ENCODE measurements around the gene PITPNC1.
"Not testable (repeated sequence)": the region's sequence is repeated elsewhere in the genome, so short reads cannot be mapped to it uniquely, and the experiment has no call there.

Gene PITPNC1

DNA sequence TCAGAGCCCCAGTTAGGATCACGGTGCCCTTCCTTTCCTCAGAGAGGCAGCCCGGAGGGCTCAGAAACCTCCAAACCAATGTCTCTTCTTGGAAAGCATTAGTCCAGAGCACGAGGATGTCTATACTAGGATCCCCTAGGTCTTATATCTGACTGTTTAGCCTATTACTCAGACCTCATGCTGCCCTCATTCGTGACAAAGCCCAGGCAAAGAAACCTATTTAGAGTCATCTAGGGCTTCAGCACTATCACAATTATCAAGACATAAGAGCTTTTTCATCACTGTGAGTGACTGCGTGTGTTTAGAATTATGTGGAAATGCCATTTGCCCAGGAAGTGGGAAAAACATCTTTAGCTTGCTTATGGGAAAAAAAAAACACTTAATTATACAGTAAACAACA lies 180.8 kb downstream of the PITPNC1 start:
- DNase-seq = peak; percentile 45

DNA sequence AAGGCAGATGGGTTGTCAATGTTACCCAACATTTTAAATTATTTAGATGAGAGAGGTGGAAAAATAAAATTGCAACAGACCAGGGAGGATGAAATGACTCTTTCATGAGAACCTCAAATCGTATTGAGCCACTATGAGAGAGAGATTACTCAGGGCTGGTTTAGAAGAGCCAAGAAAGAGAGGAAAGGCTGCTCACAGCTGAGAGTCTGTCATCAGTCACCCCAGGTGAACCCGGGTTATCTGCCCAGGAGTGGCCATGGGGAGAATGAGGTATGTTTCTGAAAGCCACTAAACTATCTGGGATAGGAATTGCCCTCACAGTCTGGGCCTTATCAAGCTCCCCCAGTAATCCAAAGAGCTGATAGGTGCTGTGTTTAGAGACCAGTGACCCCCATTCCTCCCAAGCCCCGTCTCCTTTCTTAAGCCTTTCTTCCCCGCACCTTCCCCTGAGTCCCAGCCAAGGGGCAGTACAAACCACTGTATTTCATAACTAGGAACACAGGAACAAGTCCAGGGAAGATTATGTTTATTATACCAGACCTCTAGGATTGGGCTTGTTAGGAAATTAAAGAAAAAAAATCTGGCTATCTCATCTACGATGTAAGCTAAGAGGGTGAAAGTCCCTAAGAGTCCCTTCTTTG lies 181.8 kb downstream of the PITPNC1 start:
- peak; percentile 15 for DNase-seq

DNA sequence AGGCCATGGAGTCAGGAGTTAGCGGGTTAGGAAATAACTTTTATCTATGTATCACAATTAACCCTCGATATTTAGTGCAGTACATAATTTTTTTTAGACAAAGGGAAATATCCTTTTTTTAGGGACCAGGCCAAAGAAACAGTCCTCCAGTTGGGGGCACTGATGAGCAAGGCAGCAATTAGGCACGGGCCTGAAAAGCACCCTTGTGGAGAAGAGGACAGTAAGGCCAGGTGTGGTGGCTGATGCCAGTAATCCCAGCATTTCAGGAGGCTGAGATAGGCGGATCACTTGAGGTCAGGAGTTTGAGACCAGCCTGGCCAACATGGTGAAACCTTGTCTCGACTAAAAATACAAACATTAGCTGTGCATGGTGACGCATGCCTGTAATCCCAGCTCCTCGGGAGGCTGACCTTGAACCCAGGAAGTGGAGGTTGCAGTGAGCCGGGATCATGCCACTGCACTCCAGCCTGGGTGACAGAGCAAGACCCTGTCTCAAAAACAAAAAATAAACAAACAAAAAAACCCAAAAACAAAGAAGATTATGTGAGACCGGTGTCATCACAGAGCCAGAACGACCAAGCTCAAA lies 182.4 kb downstream of the PITPNC1 start:
- no peak for DNase-seq

DNA sequence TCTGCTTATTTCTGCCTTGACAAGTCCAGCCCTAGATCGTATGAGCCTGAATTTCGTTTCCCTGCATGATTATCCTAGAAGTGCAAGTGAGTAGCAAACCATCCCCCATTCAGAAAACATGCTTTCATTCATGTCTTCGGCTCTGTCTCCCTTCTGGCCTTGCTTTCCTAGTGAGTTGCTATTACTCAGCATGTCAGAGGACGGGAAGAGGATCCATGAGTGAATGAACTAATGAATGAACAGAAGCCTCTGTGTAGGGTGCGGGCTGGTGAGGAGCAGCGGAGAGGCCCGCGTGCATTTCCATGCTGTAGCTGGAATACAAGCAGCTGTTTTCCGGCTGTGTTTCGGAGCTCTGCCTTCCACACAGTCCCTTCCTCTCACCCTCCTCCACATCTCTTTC lies 184.9 kb downstream of the PITPNC1 start:
- DNase-seq = peak; percentile 31

DNA sequence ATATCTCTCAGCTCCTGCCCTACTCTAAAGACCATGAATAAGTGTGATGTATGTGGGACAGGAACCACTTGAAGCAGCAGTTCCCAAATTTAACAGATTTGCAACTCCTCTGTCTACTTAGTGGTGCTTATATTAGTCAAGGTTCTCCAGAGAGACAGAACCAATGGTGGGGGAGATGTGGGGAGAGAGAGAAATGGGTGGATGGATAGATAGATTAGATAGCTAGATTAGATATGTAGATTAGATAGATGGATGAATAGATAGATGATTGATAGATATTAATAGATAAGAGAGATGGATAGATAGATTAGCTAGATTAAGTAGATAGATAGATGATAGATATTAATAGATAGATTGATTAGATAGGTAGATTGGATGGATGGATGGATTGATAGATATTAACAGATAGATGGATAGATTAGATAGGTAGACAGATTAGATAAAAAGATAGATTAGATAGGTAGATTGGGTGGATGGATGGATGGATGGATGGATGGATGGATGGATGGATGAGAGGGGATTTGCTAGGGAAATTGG lies 186.7 kb downstream of the PITPNC1 start:
- no peak for DNase-seq

DNA sequence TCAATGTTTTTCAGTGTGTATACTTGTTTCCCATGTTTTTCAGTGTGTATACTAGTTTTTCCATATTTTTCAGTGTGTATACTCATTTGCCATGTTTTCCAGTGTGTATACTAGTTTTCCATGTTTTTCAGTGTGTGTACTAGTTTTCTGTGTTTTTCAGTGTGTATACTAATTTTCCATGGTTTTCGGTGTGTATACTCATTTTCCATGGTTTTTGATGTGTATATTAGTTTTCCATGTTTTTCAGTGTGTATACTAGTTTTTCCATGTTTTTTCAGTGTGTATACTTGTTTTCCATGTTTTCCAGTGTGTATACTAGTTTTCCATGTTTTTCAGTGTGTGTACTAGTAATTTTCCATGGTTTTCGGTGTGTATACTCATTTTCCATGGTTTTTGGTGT lies 188.0 kb downstream of the PITPNC1 start:
- no peak for DNase-seq

DNA sequence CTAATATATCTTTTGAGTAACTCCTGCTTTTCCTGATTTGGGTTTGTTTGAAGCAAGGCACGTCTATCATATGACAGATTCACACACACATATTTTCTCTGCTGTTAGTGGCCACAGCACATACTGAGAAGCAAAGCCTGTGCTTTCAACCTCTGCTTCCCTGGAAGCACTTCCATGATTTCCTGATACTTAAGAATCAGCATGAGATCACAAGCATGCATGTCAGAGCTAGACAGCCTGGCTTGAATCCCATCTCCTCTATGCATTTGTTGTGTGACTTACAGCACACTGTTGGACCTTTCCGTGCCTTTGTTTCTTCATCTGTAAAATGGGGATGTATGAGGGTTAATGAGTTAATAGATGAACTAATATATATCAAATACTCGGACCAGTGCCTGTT lies 189.6 kb downstream of the PITPNC1 start:
- no peak for DNase-seq

DNA sequence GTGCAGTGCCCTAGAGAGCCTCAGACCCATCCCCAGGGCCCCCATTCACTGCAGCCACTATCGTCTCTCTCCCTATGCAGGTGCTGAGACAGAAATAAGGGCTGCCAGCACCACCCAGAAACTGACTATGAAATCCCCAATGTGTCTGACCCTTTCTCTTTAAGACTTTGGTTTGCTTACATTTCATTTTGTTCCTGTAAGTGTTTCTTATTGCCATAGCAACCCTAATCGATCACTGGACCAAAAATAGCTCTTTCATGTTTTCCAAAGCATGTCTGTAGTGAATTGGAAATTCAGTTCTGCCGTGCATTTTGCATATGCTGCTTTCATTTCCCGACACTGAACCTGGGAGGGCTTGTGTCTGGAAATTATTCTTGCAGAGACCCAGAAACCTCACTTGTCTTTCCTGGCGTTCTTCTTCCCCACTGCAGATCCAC lies 192.0 kb downstream of the PITPNC1 start:
- no peak for DNase-seq

DNA sequence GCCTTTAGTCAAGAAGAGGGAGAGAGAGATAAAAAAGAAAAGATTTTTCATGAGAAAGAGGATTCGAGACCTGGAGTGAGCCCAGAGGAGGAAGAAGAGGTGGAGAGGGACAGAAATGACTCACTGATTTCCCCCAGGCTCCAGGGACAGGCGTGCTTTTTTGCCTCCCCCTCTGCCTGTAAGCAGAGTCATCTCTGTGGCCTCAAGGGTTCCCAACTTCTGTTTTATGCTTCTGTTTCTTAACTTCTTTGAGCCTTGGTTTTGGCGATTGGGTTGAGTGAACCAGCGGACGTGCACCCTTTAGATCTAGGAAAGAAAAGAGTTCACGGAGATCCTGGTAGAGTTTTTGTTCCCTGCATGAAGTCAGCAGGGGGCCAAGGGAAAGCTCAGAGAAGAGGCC lies 192.8 kb downstream of the PITPNC1 start:
- DNase-seq = no peak

DNA sequence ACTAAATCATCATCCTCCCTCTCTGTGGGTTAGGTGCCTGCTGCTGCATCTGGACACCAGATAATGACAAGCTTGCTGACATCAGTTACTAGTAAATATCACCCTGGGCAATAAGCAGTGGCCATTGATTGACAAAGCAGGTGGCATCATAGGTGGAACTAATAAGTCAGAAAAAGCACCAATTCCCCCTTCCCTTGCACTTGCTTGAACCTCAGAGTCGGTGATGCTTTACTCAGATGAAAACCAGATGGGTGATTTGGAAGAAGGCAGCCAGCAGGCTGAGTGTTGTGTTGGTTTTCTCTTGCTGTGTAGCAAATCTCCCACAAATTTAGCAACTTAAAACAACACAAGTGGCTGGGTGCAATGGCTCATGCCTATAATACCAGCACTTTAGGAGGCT lies 193.7 kb downstream of the PITPNC1 start:
- DNase-seq = no peak

DNA sequence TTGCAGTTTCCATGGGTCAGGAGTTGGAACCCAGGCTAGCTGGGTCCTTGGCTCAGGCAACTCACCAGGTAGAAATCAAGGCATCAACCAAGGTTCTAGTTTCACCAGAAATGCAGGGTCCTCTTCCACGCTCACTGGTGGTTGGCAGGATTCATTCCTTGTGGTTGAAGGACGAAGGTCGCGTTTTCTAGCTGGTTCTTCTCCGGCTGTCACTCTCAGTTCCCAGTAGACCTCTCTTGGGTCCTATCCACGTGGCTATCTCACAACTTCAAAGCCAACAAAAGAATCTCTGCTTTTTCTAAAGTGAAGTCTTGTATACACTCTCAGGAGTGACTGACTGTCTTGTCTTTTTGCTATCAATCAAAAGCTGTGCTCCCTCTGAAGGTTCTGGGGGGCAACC lies 194.4 kb downstream of the PITPNC1 start:
- no peak for DNase-seq

DNA sequence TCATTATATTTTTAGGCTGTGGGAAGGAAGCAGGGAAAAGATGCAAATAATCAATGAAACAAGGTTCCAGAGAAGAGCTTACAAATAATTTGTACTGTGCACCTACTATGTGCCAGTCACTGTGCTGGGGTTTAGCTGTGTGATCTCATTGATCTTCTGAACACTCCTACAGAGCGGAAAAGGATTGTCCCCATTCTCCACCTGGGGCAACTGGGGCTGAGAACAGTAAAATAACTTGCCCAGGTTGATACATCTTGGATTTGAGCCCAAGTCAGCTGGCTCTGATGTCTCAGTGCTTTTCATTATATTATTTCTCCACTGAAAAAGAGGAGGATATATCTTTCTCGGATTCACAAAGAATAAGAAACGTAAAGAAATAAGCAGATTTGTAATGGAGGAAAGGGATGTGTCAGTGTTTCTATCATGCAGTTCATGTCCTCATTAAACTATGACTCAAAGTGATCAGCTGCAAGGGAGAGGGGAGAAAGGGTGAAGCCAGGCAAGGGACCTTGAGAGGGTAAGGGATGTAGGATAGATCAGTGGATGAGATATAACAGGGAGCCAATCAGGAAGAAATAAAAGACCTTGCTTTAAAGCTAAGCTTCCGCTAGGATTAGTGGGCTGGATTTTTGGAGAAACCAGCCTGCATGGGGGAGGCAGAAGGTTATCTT lies 197.0 kb downstream of the PITPNC1 start:
- no peak for DNase-seq

DNA sequence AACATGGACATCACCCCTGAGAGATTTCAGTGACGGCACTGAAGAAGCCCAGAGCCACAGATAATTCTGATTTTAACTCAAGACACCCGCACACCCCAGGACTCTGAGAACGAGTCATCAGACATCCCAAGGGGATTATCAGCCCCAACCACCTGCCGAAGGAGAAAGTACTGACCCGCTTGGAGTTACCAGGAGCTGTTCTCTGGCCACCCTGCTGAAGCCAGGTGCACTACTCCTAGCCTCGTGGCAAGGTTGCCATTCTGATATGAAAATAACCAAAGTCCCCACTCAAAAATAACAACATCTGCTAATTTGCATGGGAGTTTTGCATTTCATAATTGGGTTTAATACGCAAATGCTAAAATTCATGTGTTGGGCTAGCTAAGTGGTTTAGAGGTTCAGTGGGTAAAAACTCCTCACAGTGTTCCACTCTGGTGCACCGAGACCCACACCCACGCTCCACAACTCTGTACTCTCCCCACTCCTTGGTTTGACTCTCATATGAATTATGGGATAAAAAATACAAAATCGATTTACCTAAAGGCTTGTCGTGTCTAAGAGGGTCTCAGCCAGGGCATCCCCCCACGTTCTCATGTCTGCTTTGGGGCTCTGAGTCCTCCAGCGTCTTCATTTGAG lies 197.7 kb downstream of the PITPNC1 start:
- no peak for DNase-seq

DNA sequence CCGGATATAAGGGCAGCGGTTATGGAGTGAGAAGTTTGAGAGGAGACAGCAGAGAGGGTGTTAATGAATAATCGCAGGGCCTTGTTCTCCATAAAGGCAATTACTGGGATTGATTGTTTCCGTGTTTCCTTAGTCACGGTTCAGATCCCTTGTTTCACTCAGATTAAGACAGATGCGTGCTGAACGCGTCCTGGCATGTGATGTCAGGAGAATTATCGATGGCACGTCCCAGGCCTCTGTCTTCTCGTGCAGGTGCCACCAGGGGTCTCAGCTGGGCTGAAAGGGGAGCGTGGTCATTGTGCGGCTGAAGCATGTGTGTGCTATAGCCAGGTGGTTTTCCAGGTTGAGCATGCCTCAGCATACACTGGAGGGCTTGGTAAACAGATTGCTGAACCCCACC lies 198.2 kb downstream of the PITPNC1 start:
- no peak for DNase-seq

DNA sequence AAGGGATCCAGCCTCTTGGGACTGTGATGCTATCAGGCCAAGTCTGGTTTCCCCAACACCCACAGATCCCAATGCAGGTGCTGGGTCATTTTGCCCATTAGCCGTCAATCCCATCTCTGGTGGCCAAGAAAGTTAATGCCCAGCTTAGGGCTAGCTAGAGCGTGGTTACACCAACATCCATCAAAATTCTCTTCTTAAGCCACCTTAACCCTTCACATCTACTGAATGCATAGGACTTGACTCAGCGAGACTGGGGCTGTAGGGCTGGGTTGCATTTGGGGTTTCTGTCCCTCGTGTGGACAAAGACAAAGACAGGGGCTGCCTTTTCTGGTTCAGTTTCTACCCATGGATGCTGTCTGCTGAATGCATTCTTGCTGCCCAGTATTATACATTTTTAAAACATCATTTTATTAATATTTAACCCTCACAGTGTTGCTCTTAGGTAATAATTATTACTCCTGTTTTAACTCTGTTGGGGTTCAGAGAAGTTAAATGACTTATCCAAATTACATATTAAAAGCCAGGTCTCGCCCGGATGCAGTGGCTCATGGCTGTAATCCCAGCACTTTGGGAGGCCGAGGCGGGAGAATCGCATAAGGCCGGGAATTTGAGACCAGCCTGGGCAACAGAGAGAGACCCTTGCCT lies 199.5 kb downstream of the PITPNC1 start:
- DNase-seq = no peak

DNA sequence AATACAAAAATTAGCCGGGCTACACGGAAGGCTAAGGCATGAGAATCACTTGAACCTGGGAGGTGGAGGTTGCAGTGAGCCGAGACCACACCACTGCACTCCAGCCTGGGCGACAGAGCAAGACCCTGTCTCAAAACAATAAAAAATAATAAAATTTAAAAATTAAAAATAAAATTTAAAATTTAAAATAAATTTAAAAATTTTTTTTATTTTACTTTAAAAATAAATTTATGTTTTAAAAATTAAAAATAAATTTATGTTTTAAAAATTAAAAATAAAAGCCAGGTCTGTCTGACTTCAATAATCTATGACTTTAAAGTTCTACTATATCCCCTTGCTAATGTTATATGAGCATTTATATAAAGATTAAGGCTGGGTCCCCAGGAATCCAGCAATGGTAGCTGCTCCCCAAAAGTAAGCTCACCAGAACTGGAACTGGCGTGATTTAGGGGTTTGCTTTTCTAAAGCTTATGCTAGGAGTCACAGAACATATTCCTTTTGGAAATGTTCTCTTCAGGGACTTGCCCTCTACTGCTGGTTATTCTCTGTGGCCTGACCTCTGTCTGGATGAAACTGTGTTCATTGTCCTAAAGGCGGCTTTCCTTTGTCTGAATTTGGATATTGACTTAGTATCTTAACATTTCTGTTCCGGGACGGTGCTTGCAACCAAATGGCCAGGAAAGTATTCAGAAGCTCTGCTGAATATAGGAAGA lies 200.5 kb downstream of the PITPNC1 start:
- no peak for DNase-seq

DNA sequence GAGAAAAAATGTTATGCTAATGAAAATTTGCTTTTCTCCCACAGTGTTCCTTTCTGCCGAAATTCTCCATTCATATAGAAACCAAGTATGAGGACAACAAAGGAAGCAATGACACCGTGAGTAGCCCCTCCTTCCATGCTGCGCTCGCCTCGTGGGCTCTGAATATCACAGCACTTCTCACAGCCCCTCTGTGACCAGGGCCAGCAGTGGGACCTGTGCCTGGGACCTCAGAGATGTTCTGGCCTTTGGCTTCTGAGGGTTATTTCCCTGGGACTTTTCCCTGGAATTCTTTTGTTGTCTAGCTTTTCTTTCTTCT lies 201.0 kb downstream of the PITPNC1 start:
- DNase-seq = no peak

DNA sequence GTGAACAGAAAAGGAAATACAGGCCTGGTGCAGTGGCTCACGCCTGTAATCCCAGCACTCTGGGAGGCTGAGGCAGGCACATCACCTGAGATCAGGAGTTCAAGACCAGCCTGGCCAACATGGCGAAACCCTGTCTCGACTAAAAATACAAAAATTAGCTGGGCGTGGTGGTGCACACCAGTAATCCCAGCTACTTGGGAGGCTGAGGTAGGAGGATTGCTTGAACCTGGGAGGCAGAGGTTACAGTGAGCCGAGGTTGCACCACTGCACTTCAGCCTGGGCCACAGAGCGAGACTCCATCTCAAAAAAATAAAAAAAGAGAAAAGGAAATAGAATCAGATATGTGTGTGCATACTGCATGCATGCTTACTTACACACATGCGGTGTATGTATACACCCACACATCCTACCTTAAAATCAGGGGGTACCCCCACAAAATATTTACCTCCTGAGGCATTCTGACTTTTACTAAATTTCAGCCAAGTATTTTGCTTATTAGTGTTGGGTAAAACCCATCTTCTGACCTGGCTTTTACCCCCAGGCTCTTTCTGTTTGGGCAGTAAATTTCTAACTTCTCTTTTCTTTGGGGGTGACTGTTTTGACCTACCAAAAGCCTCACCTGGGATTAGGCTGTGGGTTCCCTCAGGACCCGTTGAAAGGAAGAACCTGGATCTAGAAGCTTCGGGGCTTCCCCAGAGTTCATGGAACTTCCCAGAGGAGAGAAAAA lies 201.8 kb downstream of the PITPNC1 start:
- not testable (repeated sequence) for DNase-seq

DNA sequence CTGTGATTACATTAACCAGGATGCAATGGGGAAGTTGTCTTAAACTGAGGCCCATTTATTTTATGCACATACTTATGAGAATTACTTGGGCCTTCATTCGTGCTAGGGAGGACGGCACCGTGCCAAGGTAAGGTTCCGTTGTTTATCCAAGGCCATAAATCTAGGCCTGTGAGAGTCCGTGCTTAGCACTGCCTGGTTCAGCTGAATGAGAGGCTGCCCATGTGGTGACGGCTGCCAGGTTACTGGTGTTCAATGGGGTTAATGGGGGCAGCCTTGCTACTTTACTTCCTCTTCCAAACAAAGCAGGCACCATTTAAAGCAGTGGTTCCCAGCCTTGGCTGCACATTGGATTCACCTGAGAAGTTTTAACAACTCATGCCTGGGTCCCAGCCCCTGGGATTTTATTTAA lies 205.6 kb downstream of the PITPNC1 start:
- DNase-seq = no peak

DNA sequence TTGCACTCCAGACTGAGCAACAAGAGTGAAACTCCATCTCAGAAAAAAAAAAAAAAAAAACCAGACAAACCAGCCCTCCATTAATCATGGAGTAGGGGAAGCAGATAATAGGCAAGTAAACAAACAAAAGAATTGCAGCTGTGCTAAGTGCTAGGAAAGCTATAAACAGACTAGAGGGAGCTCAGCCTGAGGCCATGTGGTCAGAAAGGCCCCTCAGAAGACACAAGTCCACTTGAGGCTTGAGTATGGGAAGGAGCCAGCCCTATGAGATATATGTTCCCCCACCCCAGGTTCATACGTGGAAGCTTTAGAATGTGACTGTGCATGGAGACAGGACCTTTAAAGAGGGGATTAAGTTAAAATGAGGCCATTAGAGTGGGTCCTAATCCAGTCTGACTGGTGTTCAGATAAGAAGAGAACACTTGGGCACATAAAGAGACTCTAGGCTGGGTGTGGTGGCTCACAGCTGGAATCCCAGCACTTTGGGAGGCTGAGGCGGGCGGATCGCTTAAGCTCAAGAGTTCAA lies 208.1 kb downstream of the PITPNC1 start:
- no peak for DNase-seq

DNA sequence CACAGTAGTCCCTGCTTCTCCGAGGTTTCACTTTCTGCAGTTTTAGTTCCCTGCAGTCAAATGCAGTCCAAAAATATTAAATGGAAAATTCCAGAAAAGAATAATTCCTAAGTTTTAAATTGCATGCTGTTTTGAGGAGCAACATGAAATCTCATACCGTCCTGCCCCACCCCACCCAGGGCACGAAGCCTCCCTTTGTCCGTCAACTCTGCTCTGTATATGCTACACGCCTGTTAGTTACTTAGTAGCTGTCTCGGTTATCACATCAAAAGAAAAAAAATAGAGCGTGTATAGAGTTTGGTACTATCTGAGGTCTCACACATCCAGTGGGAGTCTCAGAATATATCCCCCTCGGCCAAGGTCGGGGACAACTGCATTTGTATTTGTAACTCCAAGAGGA lies 211.2 kb downstream of the PITPNC1 start:
- DNase-seq = no peak
